ENCODE measurements around the gene TLN1.

Gene TLN1

GRCh38 chr9:35691334-35691650 is 40.7 kb downstream of the TLN1 start:
- no peak for FAIRE-seq
- no peak for DNase-seq (ENCODE audit: insufficient read length, low spot score)
- no peak for TF ChIP-seq CTCF (IDR thresholded peaks at IDR 0.05; ENCODE audit: insufficient read depth, missing control alignments)

- TF ChIP-seq CTCF (IDR thresholded peaks at IDR 0.05; ENCODE audit: insufficient read depth, missing control alignments): no peak
- FAIRE-seq (no peak), DNase-seq (ENCODE audit: insufficient read length, low spot score) (peak; percentile 52)
These were observed 41.2 kb downstream of the TLN1 start for GRCh38 chr9:35690614-35691333.

GRCh38 chr9:35690294-35690613 is 41.7 kb downstream of the TLN1 start:
- no peak for FAIRE-seq
- no peak for DNase-seq (ENCODE audit: insufficient read length, low spot score)
- no peak for TF ChIP-seq CTCF (IDR thresholded peaks at IDR 0.05; ENCODE audit: insufficient read depth, missing control alignments)

GRCh38 chr9:35689542-35690293 is 42.3 kb downstream of the TLN1 start, which contains the start of gene TPM2:
Gene TPM2 (minus strand): TSS chr9:35689925. CDS start chr9:35689817, 108 bp downstream.
- FAIRE-seq (no peak), DNase-seq (ENCODE audit: insufficient read length, low spot score) (no peak)
- TF ChIP-seq CTCF (IDR thresholded peaks at IDR 0.05; ENCODE audit: insufficient read depth, missing control alignments): no peak

GRCh38 chr9:35688558-35689541 is 43.1 kb downstream of the TLN1 start:
- FAIRE-seq (no peak), DNase-seq (ENCODE audit: insufficient read length, low spot score) (no peak)
- TF ChIP-seq CTCF (IDR thresholded peaks at IDR 0.05; ENCODE audit: insufficient read depth, missing control alignments): no peak

GRCh38 chr9:35687972-35688557 is 43.9 kb downstream of the TLN1 start:
- FAIRE-seq (no peak), DNase-seq (ENCODE audit: insufficient read length, low spot score) (no peak)
- no peak for TF ChIP-seq CTCF (IDR thresholded peaks at IDR 0.05; ENCODE audit: insufficient read depth, missing control alignments)
